ENCODE data around the gene NMRAL1.
A peak's percentile ranks its signal among the peaks of the same experiment; 100 is the strongest.

Gene NMRAL1

DNA sequence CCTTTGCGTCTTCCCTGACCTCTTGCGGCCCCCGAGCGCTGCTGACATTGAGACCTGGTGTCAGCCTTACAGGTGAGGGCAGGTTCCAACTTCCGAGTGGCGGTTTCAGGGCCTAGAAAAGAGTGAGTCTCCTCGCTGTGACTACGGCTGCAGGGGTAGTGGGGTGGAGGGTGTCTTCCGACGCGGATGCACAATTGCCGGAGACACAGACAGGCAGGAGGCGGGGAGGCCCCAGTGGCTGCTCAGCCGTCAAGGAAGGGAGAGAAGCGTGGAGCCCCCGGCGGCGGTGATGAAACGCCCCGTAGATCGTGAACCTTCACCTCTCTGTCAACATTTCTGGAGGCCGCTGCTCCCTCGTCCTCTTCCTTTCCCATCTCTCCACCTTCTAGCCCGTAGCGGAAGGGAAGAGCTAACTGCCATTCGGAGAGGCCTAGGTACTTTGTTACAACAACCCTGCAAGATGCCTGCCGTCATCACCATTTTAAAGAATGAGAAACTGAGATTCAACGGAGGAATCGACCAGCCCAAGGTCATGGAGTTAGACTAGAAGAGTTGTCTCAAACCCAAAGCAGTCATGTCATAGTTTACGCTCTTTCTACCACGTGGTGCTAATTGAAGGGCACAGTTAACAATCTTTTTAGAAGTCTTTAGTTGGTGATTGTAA lies 48.3 kb downstream of the NMRAL1 start:
- no peak for DNase-seq (ENCODE audit: low read depth)

GRCh38 chr16:4425378-4426020 lies 48.9 kb downstream of the NMRAL1 start, which contains the start of gene DNAJA3:
DNAJA3 (plus strand) TSS chr16:4425868; CDS start chr16:4425882, 14 bp downstream.
- DNase-seq (ENCODE audit: low read depth), result peak; percentile 90

DNA sequence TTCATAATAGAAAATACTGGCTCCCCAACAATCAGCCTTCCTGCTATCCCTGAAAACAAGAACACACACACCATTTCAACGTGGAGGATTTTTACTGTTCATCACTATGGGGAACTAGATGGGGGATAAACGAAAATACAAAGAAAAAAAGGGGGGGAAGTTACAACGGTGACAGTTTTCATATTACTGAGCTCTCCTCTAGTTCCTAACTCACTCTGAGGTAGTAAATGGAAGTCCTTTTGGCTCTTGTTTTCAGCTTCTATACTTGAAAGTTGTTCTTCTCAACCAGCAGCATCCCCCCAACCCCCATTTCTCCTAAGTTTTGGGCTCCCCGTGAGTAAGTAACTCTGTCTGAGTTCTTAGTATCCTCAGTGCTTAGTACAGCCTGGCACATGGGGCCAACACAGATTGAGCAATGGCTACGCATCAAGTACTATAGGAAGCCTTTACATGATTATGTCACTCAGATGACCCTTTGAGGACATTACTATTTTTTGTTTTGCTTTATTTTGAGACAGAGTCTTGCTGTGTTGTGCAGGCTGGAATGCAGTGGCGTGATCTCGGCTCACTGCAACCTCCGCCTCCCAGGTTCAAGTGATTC lies 53.8 kb downstream of the NMRAL1 start:
- DNase-seq (ENCODE audit: low read depth), result no peak

DNA sequence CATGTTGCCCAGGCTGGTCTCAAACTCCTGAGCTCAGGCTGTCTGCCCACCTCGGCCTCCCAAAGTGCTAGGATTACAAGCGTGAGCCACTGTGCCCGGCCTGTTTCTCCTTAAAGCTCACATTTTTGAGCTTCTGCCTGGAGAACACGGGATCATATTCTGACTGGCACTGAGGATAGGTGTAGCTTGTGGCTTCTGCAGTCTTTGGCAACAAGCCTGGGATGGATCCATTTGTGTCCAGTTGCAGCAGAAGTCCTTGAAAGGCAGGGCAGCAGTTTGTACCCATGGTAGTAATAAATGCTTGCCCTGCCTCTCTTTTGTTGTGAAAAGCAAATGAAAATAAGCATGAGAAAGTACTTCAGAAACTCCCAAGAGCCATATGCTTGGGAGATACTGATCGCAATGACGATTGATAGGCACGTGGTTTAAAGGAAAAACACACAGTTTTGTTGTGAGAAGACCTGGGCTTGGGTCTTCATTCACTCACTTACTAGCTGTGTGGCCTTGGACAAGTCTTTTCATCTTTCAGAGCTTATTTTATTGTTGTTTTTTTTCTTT lies 54.9 kb downstream of the NMRAL1 start:
- DNase-seq (ENCODE audit: low read depth), result no peak

- DNase-seq (ENCODE audit: low read depth), result peak; percentile 77
Measured at GRCh38 chr16:4416200-4417032, 58.0 kb downstream of the NMRAL1 start, which contains the start of gene CORO7. CORO7 (minus strand) TSS chr16:4416596; CDS start chr16:4416518, 78 bp downstream.

- no peak for DNase-seq (ENCODE audit: low read depth)
Measured at GRCh38 chr16:4415538-4416199, 58.8 kb downstream of the NMRAL1 start.

DNA sequence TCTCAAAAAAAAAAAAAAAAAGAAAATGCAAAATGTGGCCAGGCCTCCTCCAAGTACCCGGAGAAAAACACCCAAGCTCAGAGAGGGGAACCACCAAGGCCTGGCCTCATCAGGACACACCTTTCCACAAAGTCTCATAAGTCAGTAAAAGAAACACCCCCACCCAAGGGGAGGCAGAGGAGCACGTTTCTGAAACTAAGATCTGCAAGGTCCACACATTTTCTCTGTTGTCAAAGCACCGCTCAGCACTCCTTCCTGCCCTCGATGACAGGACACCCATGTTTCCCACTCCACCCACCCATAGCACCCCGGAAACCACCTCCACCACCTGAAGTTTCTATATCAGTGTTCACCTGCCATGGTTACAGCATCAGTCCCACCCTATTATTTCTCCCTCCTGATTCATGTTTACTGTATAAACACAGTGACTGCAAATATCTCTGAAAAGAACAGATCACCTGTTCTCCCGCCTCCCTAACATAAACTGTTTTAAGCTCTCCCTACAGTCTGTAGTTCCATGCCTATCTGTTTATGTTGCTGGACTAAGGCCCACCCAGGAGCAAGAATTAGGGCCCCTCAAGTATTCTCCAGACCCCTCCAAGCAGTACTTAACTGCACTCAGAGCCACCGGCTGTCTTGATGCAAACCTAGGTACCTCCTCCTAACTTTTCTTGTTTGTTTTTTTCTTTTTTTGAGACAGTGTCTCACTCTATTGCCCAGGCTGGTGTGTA lies 60.1 kb downstream of the NMRAL1 start:
- no peak for DNase-seq (ENCODE audit: low read depth)

- no peak for DNase-seq (ENCODE audit: low read depth)
Measured at GRCh38 chr16:4412854-4413253, 61.6 kb downstream of the NMRAL1 start.

DNA sequence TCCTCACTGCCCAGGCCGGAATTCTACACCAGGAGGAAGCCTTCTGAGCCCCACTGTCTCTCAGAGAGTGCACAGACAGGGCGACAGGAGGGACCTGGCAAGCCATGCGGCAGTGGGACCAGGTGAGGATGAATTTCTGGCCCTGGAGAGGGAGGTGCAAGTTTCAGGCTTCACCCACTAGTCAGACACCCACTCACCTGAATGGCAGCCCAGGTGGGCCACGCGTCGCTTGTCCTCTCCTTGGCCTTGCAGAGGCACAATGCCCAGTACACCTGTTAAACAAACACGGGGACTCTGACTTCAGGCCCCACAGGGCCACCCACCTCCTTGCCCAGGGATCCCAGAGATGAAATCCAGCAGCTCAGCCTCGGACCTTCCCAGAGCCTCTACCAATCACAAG lies 62.3 kb downstream of the NMRAL1 start:
- DNase-seq (ENCODE audit: low read depth), result no peak

Measured in GM04504 (cell line).